ENCODE measurements around the gene CD96.

The CD96 gene

DNA sequence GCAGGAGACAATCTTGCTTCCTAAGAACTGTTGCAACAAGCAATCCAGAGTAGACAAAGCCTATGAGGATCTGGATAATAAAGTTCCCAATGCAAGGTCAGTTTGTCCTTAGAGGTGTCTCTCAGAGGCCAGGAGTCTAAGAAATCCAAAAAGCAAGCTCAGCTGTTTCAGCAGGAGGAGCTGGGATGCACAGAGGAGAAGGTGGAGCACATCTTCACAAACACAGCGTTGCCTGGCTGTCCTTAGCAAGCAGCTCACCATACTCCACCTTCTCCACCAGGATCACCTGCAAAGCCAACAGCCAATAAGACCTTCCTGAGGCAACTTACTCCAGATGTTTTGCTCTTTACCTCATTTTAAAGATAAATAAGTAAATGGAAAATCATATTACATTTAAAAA is 52.8 kb downstream of the CD96 start:
- no peak for DNase-seq (ENCODE audit: low spot score)

GRCh38 chr3:111595232-111595631 is 53.2 kb downstream of the CD96 start, which contains the start of gene ZBED2:
Gene ZBED2, minus strand, starts transcription at chr3:111595346. Its CDS starts 1,145 bp downstream, at chr3:111594201.
- DNase-seq (ENCODE audit: low spot score) = no peak

GRCh38 chr3:111596328-111596727 is 54.3 kb downstream of the CD96 start:
- no peak for DNase-seq (ENCODE audit: low spot score)

- DNase-seq (ENCODE audit: low spot score) = no peak
These were observed 56.1 kb downstream of the CD96 start for GRCh38 chr3:111598139-111598538.

- no peak for DNase-seq (ENCODE audit: low spot score)
These were observed 56.6 kb downstream of the CD96 start for GRCh38 chr3:111598552-111598951.

DNA sequence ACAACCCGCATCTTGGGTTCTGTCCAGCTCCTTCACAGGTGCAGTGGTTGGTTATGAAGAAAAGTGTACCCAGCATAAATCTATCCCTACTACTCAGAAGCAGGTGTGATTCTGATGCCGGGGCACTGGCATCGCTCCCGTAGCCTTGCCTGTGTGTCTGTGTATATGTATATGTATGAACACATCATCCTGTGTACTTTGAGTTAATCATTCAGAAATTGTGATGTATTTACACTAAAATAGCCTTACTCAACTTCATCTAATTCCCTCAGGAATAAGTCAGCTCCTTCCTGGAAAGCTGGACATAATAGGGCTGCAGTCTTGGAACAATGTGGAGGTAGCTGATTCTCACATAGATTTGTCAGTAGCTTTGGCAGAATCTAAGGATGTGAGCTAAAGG is 59.8 kb downstream of the CD96 start:
- DNase-seq (ENCODE audit: low spot score) = no peak

DNA sequence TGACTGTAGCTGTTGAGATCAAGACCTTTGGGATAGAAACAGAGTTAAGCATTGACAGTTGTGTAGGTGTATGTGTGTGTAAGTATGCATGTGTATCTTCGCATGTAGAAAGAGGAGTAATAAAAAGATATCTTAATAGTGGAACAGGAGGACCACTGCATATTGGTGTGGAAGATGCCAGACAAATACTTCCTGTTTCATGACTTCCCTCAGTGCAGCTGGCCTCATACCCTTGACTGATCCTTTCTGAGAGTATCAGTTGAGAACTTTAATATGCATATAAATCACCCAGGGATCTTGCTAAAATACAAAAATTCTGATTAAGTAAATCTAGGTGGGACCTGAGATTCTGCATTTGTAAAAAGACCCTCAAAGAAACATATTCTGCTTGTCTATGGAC is 61.7 kb downstream of the CD96 start:
- DNase-seq (ENCODE audit: low spot score) = no peak

GRCh38 chr3:111604119-111604518 is 62.1 kb downstream of the CD96 start:
- DNase-seq (ENCODE audit: low spot score) = no peak

GRCh38 chr3:111605018-111605417 is 63.0 kb downstream of the CD96 start:
- DNase-seq (ENCODE audit: low spot score) = no peak

- DNase-seq (ENCODE audit: low spot score) = no peak
These were observed 63.5 kb downstream of the CD96 start for GRCh38 chr3:111605493-111605892.

DNA sequence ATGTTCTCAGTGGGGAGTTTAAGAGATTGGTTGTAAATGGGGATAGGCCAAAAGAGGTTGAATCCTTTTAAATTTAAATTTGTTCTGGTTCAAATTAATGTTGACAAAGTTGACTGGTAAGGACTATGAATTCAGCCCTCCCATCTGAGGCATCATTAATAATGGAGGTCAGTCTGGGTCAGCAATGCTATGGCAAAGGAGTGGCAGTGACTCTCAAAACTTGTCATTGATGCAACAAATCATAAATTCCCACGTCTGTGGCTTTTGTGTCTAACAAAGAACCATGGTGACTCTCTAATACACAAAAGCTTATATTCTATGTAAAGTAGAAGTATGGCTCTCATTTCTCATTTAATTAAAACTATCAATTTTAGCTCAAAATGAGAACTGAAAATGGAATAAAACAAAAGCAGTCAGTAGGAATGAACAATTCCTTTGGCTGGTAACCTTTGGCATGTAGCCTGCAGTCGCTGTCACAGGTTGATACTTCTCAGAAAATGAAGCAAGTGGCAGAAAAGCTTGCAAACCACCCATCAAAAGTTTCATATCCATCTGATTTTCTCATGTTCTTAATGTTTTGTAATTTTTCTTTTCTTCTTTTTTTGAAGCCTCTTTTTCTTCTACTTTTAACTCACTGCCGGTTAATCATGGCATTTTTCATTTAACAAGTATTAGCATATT is 65.4 kb downstream of the CD96 start:
- DNase-seq (ENCODE audit: low spot score) = no peak

DNA sequence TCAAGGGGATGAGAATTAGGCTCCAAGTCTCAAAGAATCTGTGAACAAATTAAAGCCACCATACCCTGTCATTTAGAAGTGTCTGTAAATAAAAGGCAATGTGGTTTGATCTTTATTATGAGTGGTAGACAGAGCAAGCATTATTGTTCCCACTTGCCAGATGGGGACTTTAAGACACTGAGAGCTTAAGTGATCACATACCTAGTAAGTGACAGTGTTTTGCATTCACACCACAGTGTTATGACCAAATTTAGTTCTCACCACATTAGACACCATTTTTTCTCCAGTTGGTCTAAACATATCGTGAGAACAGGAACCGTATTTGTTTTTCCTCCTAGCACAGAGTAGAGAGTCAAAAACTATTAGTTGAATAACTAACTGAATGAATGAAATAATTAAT is 66.4 kb downstream of the CD96 start:
- DNase-seq (ENCODE audit: low spot score) = no peak

- DNase-seq (ENCODE audit: low spot score) = no peak
These were observed 67.7 kb downstream of the CD96 start for GRCh38 chr3:111609700-111610099.

DNA sequence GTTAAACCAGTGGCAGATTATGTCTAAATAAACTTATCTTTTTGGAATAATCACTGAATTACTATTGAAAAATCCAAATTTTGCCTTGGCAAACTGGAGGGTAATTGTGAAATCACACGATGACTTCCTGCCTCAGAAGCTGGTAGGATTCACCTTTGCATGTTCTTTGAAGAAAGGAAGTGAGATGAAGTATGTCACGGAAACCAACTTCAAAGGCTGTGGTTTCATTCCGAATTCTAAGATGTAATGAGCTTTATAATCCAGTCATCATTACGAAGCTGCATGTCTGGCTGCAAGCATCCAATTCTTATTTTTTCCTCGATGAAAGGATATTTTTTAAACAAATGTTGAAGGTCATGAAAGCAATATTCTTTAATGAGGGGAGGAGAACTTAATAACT is 68.2 kb downstream of the CD96 start:
- peak; percentile 70 for DNase-seq (ENCODE audit: low spot score)

GRCh38 chr3:111610612-111611054 is 68.6 kb downstream of the CD96 start:
- peak; percentile 62 for DNase-seq (ENCODE audit: low spot score)

- DNase-seq (ENCODE audit: low spot score) = no peak
These were observed 71.3 kb downstream of the CD96 start for GRCh38 chr3:111613294-111613693.

- no peak for DNase-seq (ENCODE audit: low spot score)
These were observed 73.9 kb downstream of the CD96 start for GRCh38 chr3:111615880-111616279.

DNA sequence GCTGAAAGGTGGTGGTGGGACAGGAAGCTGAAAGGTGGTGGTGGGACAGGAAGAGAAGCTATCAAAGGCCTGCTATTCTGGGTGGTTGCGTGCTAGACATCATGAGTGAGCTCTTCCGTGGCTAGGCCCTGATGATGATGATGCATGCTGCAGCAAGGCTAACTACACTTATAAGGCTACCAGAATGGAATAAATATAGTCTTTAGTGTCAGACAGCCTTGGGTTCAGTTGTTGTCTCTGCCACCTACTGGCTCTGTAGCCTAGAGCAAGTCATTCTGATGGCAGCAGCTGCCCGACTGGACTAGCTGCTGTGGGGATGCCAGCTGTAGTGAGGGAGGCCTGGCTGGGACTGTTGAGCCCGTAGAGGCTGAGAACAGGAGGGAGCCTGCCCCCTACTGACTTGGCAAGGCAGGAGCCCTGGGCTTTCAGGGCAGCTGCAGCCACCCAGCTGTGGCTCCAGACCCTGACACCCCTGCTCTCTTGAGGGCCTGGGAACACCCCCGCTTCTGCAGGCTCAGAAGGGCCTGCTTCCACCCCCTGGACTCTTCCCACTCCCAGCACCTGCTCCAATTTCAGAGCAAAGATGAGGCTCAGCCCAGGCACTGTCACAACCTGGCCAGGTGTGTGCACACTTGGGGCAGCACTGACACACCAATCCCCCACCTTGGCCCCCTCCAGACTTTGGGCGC is 74.6 kb downstream of the CD96 start:
- DNase-seq (ENCODE audit: low spot score) = no peak

DNA sequence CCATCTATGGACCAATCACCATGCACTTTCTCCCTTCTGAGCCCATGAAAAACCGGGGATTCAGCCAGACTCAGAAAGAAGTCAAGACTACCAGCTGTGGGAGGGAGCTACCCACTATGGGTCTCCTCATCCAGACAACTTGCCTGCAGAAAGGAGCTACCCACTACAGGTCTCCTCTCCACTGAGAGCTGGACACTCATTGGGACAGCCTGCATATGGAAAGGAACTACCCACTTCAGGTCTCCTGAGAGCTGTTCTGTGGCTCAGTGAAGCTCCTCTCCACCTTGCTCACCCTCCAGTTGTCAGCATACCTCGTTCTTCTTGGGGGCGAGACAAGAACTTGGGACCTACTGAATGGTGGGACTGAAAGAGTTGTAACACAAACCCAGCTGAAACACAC is 75.4 kb downstream of the CD96 start:
- no peak for DNase-seq (ENCODE audit: low spot score)

GRCh38 chr3:111617912-111618601 is 76.1 kb downstream of the CD96 start:
- DNase-seq (ENCODE audit: low spot score) = no peak

DNA sequence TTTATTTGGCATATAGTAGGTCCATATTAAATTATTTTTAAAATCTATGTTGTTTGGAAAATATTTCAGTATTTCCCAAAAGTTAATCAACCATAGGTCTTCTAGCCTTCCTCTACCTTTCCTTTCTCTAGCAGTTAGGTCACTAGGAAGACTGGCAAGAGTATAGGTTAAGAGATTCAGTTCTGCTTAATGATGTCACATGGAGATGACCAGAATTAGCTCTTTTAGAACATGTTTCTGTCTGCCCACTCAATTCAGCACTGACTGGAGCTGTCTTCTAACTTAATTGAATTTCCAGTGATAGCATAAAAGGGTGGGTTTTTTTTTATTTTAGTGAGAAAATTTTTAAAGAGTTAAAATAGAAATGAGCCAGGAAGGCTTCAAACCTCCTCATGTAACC is 76.9 kb downstream of the CD96 start:
- no peak for DNase-seq (ENCODE audit: low spot score)

- DNase-seq (ENCODE audit: low spot score) = peak; percentile 22
These were observed 77.8 kb downstream of the CD96 start for GRCh38 chr3:111619833-111620232.

GRCh38 chr3:111621535-111621934 is 79.5 kb downstream of the CD96 start:
- DNase-seq (ENCODE audit: low spot score) = no peak

All from SW480 (cell line).